Tibial nerve (tissue), 4 donors: Measurements from ENCODE around the gene NCOR1. TPM values are rescaled to one million over a fixed set of nuclear protein-coding genes. Genes with fewer than 3 reads are reported as not detected.
A peak's percentile ranks its signal among the peaks of the same experiment; 100 is the strongest.

Experiments
- DNase-seq, 2 donors: peaks; one replicate each; pipeline ENCODE4 v3.0.0-alpha.2; 2019; ENCODE audit warnings: low spot score in 2 of 2
- H3K27ac ChIP-seq, 4 donors: fragments of 200-600 bp; sonication (generic) in 3 of 4; one replicate each; pipeline ENCODE4 v1.5.1; 2017 to 2019; ENCODE audit warnings: mild to moderate bottlenecking in 1 of 4
- H3K27me3 ChIP-seq, 2 donors: fragments of 200-600 bp; sonication (generic) in 1 of 2; one replicate each; pipeline versions ENCODE4 v1.5.1 to v1.6.0; 2017 to 2019
- H3K36me3 ChIP-seq, 3 donors: fragments of 200-600 bp; sonication (generic); one replicate each; pipeline ENCODE4 v1.5.1; 2018 to 2019
- H3K4me1 ChIP-seq, 4 donors: fragments of 200-600 bp; sonication (generic) in 3 of 4; one replicate each; pipeline ENCODE4 v1.5.1; 2017 to 2019
- H3K4me3 ChIP-seq, 4 donors: fragments of 200-600 bp; sonication (generic) in 3 of 4; one replicate each; pipeline ENCODE4 v1.5.1; 2017 to 2019; ENCODE audit warnings: mild to moderate bottlenecking in 1 of 4, moderate library complexity in 1 of 4
- H3K9me3 ChIP-seq, 4 donors: fragments of 200-600 bp; sonication (generic) in 3 of 4; one replicate each; pipeline ENCODE4 v1.5.1; 2017 to 2019
- CTCF ChIP-seq, 5 experiments: fragments of 200-600 bp in 3 of 5; fragments of 450-650 bp in 2 of 5; sonication (generic) in 3 of 5; IDR thresholded peaks; one replicate each; pipeline ENCODE4 v1.5.1; 2016 to 2019; ENCODE audit warnings: antibody characterized with exemption in 5 of 5, mild to moderate bottlenecking in 3 of 5, moderate library complexity in 2 of 5
- EP300 ChIP-seq, 2 donors: sonication (generic); formaldehyde crosslinking; IDR thresholded peaks; one replicate each; pipeline ENCODE4 v1.6.1; 2017; ENCODE audit warnings: antibody characterized with exemption in 2 of 2, mild to moderate bottlenecking in 1 of 2
- POLR2A ChIP-seq, 2 donors: fragments of 450-650 bp; IDR thresholded peaks; one replicate each; pipeline ENCODE4 v1.6.1; 2017; ENCODE audit warnings: antibody characterized with exemption in 2 of 2, mild to moderate bottlenecking in 2 of 2, moderate library complexity in 2 of 2
- WGBS, 2 donors: methylation state at CpG; one replicate each; pipeline ENCODE4 v1.1.5; 2018; 5-methylcytosine and 5-hydroxymethylcytosine counted together
- total RNA-seq, 4 donors: library from RNA; depleted of rRNA; stranded (reverse); fragments of >200 nt; gene quantifications; one replicate each; pipeline ENCODE4 v1.1.0, GENCODE V29; 2016

NCOR1 gene
- total RNA-seq, 4 donors from 2014 or later = 115 to 248 (median 169) TPM

DNA sequence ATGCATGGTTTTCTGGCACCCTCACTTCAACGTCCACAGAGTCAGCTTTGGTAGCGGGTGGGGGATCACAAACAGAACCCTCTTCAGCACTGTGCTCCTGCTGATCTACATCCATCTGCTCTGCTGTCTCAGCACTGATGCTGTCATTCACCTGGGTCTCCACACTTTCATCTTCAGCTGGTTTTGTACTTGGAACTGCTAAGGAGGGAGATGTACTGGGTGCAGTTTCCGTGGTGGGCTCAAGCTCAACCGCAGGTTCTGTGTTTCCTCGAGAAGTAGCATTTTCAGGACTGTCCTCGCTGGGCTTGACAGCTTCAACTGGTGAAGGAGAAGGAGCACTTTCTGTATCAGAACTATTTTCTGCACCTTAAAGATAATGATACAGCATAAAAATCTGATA is 113.9 kb downstream of the NCOR1 start:
- TF ChIP-seq CTCF (IDR thresholded peaks at IDR 0.05) = no peak
- Histone ChIP-seq H3K4me3 (no peak overlapping the region), H3K9me3 (no peaks in the 10 kb centered on the region), H3K27ac (no peak overlapping the region), H3K4me1 (peaks cover 0 to 10% (median 2%) of the 10 kb centered on the region in 4 donors), H3K27me3 (no peaks in the 10 kb centered on the region), H3K36me3 (peaks cover 0 to 80% (median 9%) of the 10 kb centered on the region in 3 donors)
- 92 to 96% methylated on average over 6 of the region's 6 CpGs for WGBS, 2 donors
- no peak for DNase-seq

GRCh38 chr17:16100737-16101400 is 114.5 kb downstream of the NCOR1 start:
- no peak for DNase-seq
- TF ChIP-seq CTCF (IDR thresholded peaks at IDR 0.05) = no peak
- no peak for TF ChIP-seq POLR2A (IDR thresholded peaks at IDR 0.05)
- no peak for TF ChIP-seq EP300 (IDR thresholded peaks at IDR 0.05)
- H3K27ac ChIP-seq = no peak overlapping the region
- H3K4me1 ChIP-seq = peaks cover 0 to 4% (median 0%) of the 10 kb centered on the region in 4 donors
- H3K36me3 ChIP-seq = peaks cover 0 to 84% (median 9%) of the 10 kb centered on the region in 3 donors
- no peaks in the 10 kb centered on the region for H3K9me3 ChIP-seq
- H3K27me3 ChIP-seq = no peaks in the 10 kb centered on the region
- WGBS, 2 donors = 88 to 94% methylated on average over 8 of the region's 8 CpGs
- H3K4me3 ChIP-seq = no peak overlapping the region

GRCh38 chr17:16091773-16092172 is 123.6 kb downstream of the NCOR1 start:
- WGBS, 2 donors = 93 to 97% methylated on average over 4 of the region's 4 CpGs
- H3K4me1 ChIP-seq = no peaks in the 10 kb centered on the region
- no peak overlapping the region for H3K27ac ChIP-seq
- peaks cover 0 to 52% (median 0%) of the 10 kb centered on the region in 3 donors for H3K36me3 ChIP-seq
- DNase-seq = no peak
- no peak overlapping the region for H3K4me3 ChIP-seq
- TF ChIP-seq POLR2A (IDR thresholded peaks at IDR 0.05) (no peak), EP300 (IDR thresholded peaks at IDR 0.05) (no peak), CTCF (IDR thresholded peaks at IDR 0.05) (no peak)
- H3K27me3 ChIP-seq = no peaks in the 10 kb centered on the region
- no peaks in the 10 kb centered on the region for H3K9me3 ChIP-seq

DNA sequence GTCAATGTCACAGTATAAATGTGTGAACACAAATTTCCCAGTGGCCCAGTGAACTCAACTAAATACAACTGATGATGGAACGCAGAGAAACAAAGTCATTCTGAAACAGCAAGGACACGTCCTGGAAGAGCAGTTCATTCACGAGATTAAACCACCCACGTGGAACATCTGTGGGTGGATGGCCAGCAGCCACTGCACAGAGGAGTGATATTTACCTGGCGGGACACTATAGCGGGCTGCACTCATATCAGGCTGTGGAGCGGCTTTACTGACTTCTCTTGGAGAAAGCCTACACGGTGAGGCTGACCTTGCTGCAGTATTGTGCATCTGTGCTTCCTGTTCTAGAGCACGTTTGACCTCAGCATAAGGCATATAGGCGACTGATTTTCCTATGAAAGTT is 128.4 kb downstream of the NCOR1 start:
- TF ChIP-seq EP300 (IDR thresholded peaks at IDR 0.05) (no peak), POLR2A (IDR thresholded peaks at IDR 0.05) (no peak), CTCF (IDR thresholded peaks at IDR 0.05) (no peak)
- H3K36me3 ChIP-seq = peaks cover 0 to 58% (median 0%) of the 10 kb centered on the region in 3 donors
- peaks cover 0 to 8% (median 0%) of the 10 kb centered on the region in 4 donors for H3K4me1 ChIP-seq
- no peaks in the 10 kb centered on the region for H3K9me3 ChIP-seq
- H3K27me3 ChIP-seq = no peaks in the 10 kb centered on the region
- no peak for DNase-seq
- H3K27ac ChIP-seq = no peak overlapping the region
- WGBS, 2 donors = 76 to 77% methylated on average over 10 of the region's 10 CpGs
- no peak overlapping the region for H3K4me3 ChIP-seq

DNA sequence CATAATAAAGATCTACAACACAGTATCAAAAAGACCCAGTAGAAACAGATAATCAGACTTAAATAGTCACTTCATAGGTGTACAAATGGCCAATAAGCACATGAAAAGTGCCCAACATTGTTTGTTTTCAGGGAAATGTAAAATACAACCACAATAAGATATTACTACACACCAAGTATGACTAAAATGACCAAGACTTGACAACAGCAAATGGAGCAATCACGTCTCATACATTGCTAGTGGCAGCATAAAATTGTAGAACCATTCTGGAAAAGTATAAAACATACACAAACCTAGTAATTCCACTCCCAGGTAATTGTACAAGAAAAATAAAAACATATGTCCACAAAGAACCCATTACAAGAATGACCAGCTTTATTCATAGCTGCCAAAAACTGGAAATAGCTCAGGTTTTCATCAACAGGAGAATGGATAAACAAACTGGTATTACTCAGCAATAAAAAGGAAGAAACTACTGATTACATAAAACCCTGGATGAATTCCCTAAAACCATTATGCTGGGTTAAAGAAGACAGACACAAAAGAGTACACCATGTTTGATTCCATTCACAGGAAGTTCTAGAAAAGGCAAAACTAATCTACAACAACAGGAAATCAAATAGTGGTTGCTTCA is 130.2 kb downstream of the NCOR1 start:
- Histone ChIP-seq H3K36me3 (peaks cover 0 to 54% (median 0%) of the 10 kb centered on the region in 3 donors), H3K27ac (peak overlapping the region in 1 of 4 donors; percentile 13), H3K27me3 (no peaks in the 10 kb centered on the region), H3K4me3 (no peak overlapping the region), H3K4me1 (peaks cover 0 to 8% (median 0%) of the 10 kb centered on the region in 4 donors), H3K9me3 (no peaks in the 10 kb centered on the region)
- no peak for TF ChIP-seq EP300 (IDR thresholded peaks at IDR 0.05)
- no peak for TF ChIP-seq CTCF (IDR thresholded peaks at IDR 0.05)
- TF ChIP-seq POLR2A (IDR thresholded peaks at IDR 0.05) = no peak
- 90 to 100% methylated on average over 1 of the region's 1 CpG for WGBS, 2 donors
- no peak for DNase-seq
